Progenitor cell of endocrine pancreas (in vitro differentiated cells): ENCODE measurements around the gene AKR1C4. TPM values are rescaled to one million over a fixed set of nuclear protein-coding genes. Genes with fewer than 3 reads are reported as not detected.
"Not testable (repeated sequence)": the region's sequence is repeated elsewhere in the genome, so short reads cannot be mapped to it uniquely, and the experiment has no call there.

Source experiments
- DNase-seq: peaks from one replicate; pipeline ENCODE4 v3.0.0; 2021; ENCODE audit warnings: low spot score; ENCODE audit not compliant: unreplicated experiment
- H3K27ac Mint-ChIP-seq: 2 replicates; pipeline ENCODE4 v1.8.0; 2021; ENCODE audit warnings: mild to moderate bottlenecking, moderate library complexity, mixed read lengths
- H3K27me3 Mint-ChIP-seq: 2 replicates; pipeline ENCODE4 v1.8.0; 2021; ENCODE audit warnings: mixed read lengths
- H3K36me3 Mint-ChIP-seq: 2 replicates; pipeline ENCODE4 v1.8.0; 2022; ENCODE audit warnings: mixed read lengths; ENCODE audit not compliant: insufficient read depth
- H3K4me1 Mint-ChIP-seq: 2 replicates; pipeline ENCODE4 v1.8.0; 2021; ENCODE audit warnings: low read depth, mixed read lengths
- H3K4me3 Mint-ChIP-seq: 2 replicates; pipeline ENCODE4 v1.8.0; 2021; ENCODE audit warnings: low read depth, mild to moderate bottlenecking, moderate library complexity, mixed read lengths
- H3K9me3 Mint-ChIP-seq: 2 replicates; pipeline ENCODE4 v1.8.0; 2021; ENCODE audit warnings: low read depth, mixed read lengths
- total RNA-seq: library from RNA; stranded (reverse); gene quantifications from 2 replicates; pipeline ENCODE4 v1.2.1, GENCODE V29; 2021
- TF ChIP-seq, protein P1 (sequence below): fragments of 200-600 bp; sonication (generic); IDR thresholded peaks from one replicate; pipeline ENCODE4 v1.5.0; 2021; ENCODE audit warnings: antibody characterized with exemption, mild to moderate bottlenecking; ENCODE audit not compliant: unreplicated experiment

The AKR1C4 gene
- total RNA-seq, 1 donor from 2014 or later: 0.48 TPM

- H3K27me3 Mint-ChIP-seq: no peaks in the 10 kb centered on the region
Measured at GRCh38 chr10:5168897-5169420, 27.7 kb upstream of the AKR1C4 start.

GRCh38 chr10:5175581-5175980 lies 21.1 kb upstream of the AKR1C4 start:
- H3K4me1 Mint-ChIP-seq, H3K27me3 Mint-ChIP-seq, DNase-seq, H3K4me3 Mint-ChIP-seq, H3K36me3 Mint-ChIP-seq, H3K27ac Mint-ChIP-seq: not testable (repeated sequence)
- peaks cover 13% of the 10 kb centered on the region for H3K9me3 Mint-ChIP-seq

More at GRCh38 chr10:5168897-5169420, 27.7 kb upstream of the AKR1C4 start:
- Mint-ChIP-seq H3K27ac (no peak overlapping the region), H3K4me3 (no peak overlapping the region), H3K4me1 (no peaks in the 10 kb centered on the region), H3K9me3 (peaks cover 54% of the 10 kb centered on the region), H3K36me3 (peaks cover 10% of the 10 kb centered on the region)
- no peak for DNase-seq
- TF ChIP-seq, protein P1, sequence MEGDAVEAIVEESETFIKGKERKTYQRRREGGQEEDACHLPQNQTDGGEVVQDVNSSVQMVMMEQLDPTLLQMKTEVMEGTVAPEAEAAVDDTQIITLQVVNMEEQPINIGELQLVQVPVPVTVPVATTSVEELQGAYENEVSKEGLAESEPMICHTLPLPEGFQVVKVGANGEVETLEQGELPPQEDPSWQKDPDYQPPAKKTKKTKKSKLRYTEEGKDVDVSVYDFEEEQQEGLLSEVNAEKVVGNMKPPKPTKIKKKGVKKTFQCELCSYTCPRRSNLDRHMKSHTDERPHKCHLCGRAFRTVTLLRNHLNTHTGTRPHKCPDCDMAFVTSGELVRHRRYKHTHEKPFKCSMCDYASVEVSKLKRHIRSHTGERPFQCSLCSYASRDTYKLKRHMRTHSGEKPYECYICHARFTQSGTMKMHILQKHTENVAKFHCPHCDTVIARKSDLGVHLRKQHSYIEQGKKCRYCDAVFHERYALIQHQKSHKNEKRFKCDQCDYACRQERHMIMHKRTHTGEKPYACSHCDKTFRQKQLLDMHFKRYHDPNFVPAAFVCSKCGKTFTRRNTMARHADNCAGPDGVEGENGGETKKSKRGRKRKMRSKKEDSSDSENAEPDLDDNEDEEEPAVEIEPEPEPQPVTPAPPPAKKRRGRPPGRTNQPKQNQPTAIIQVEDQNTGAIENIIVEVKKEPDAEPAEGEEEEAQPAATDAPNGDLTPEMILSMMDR: no peak

DNA sequence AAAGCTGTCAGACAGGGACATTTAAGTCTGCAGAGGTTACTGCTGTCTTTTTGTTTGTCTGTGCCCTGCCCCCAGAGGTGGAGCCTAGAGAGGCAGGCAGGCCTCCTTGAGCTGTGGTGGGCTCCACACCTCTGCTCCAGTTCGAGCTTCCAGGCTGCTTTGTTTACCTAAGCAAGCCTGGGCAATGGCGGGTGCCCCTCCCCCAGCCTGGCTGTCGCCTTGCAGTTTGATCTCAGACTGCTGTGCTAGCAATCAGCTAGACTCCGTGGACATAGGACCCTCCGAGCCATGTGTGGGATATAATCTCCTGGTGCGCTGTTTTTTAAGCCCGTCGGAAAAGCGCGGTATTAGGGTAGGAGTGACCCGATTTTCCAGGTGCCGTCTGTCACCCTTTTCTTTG lies 16.1 kb upstream of the AKR1C4 start:
- H3K9me3 Mint-ChIP-seq, H3K4me1 Mint-ChIP-seq, H3K4me3 Mint-ChIP-seq, H3K27me3 Mint-ChIP-seq, H3K36me3 Mint-ChIP-seq, DNase-seq: not testable (repeated sequence)
- H3K27ac Mint-ChIP-seq: peak overlapping the region; percentile 52

DNA sequence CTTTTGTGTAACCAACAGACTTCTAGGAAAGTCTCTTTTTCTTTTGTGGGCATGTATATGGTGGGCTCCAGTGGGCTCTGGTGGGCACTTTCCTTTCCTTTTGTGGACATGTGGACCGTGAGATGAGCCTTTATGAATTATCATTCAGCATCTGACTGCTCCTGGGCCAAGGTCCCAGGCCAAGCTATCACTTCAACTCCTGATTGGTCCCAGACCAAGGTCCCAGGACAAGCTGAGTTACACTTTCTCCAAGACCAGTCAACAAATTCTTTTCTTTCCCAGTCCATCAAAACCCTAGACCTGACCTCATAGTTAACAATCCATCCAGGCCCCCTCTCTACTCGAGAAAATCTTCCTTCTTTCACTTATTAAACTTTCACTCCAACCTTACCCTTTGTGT lies 12.7 kb upstream of the AKR1C4 start:
- TF ChIP-seq, protein P1: no peak
- no peak overlapping the region for H3K4me3 Mint-ChIP-seq
- peaks cover 10% of the 10 kb centered on the region for H3K9me3 Mint-ChIP-seq
- peaks cover 4% of the 10 kb centered on the region for H3K4me1 Mint-ChIP-seq
- peaks cover 3% of the 10 kb centered on the region for H3K36me3 Mint-ChIP-seq
- H3K27ac Mint-ChIP-seq: no peak overlapping the region
- DNase-seq: no peak
- H3K27me3 Mint-ChIP-seq: no peaks in the 10 kb centered on the region

DNA sequence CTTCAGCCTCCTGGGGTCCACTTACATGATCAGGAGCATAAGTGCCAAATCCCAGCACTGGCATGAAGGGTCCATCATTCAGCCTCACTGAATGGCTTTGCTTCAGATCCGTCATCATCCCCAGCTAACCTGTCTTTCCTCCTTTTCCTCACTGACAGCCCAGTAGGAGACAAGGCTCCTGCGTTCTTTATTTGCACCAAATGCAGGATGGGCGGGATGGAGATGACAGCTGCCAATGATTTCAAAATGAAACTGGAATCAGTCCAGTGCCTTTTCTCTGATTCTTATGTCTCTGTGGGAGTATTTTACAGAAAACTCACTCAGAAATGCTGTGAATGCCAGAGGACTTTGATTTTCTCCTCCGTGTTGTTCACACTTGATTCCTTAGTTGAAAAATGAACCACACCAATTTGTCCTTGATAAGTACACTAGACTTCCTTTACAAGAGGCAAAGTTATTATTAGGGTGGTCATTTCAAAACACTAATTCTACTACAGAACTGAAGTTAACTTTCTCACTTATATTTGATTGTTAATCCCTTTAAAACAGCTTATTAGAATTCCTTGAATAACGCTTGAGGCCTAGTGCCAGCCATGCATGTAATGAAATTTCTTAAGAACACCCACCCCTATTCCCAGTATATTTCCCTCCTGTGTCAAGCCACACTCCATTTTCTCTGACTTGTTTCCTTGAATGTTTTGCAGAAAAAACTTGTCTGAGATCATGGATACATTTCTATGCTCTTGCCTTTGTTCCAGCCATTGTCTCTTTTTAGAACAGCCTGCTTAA lies 11.5 kb upstream of the AKR1C4 start, which contains the start of gene AKR1C8:
AKR1C8 (minus strand) TSS at position 164 of the 789 bp plus-strand sequence; CDS start at position 118, 46 bp downstream.
- Mint-ChIP-seq H3K27ac (no peak within 1 kb of the TSS), H3K4me3 (no peak within 1 kb of the TSS), H3K4me1 (peaks cover 4% of the 10 kb centered on the region), H3K36me3 (peaks cover 3% of the 10 kb centered on the region), H3K9me3 (peaks cover 9% of the 10 kb centered on the region), H3K27me3 (no peaks in the 10 kb centered on the region)
- TF ChIP-seq, protein P1: no peak
- DNase-seq: no peak

DNA sequence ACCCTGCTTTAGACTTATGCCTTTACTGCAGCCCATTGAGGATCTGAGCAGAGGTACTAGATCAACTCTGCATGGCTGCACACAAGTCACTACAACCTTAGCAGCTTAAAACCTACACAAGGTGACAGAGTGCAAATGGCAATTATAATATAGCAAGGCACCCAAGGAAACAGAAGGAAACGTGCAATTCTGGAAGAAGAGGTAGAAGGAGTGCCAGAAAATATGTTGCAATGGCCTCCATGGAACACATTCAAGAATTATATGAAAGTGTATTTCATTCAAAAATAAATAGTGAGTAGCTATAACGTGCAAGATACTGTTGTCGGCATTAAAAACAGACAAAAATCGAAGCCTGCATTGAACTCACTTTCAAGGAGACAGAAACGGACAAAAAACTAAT lies 8.8 kb upstream of the AKR1C4 start:
- no peak overlapping the region for H3K27ac Mint-ChIP-seq
- TF ChIP-seq, protein P1: no peak
- peaks cover 15% of the 10 kb centered on the region for H3K9me3 Mint-ChIP-seq
- H3K4me1 Mint-ChIP-seq: peaks cover 4% of the 10 kb centered on the region
- DNase-seq: no peak
- no peak overlapping the region for H3K4me3 Mint-ChIP-seq
- H3K27me3 Mint-ChIP-seq: no peaks in the 10 kb centered on the region
- H3K36me3 Mint-ChIP-seq: peaks cover 3% of the 10 kb centered on the region
